Muscle of leg (tissue), 11 donors: ENCODE results near the gene C19orf81. TPM values are rescaled to one million over a fixed set of nuclear protein-coding genes. Genes with fewer than 3 reads are reported as not detected.
A peak's percentile ranks its signal among the peaks of the same experiment; 100 is the strongest.

ENCODE experiments used
- DNase-seq: peaks from one replicate; pipeline ENCODE4 v3.0.0; 2013
- H3K27ac ChIP-seq: one replicate; pipeline ENCODE4 v1.5.1; 2013; ENCODE audit warnings: mild to moderate bottlenecking, low read length, control low read depth
- H3K27me3 ChIP-seq: one replicate; pipeline ENCODE4 v1.6.1; 2013; ENCODE audit warnings: low read length; ENCODE audit not compliant: control insufficient read depth, insufficient read depth
- H3K36me3 ChIP-seq: one replicate; pipeline ENCODE4 v1.6.1; 2013; ENCODE audit warnings: low read length; ENCODE audit not compliant: control insufficient read depth, insufficient read depth
- H3K4me1 ChIP-seq: one replicate; pipeline ENCODE4 v1.6.1; 2013; ENCODE audit warnings: low read length; ENCODE audit not compliant: control insufficient read depth, insufficient read depth
- H3K4me3 ChIP-seq: one replicate; pipeline ENCODE4 v1.5.1; 2013; ENCODE audit warnings: low read length, control low read depth
- H3K9me3 ChIP-seq: replicated peaks from 2 replicates; pipeline ENCODE4 v1.6.1; 2013; ENCODE audit warnings: low read depth, low read length; ENCODE audit not compliant: control insufficient read depth
- WGBS: methylation state at CpG from one replicate; pipeline ENCODE4 v1.1.5; 2013; ENCODE audit warnings: missing lambda C conversion rate; ENCODE audit not compliant: insufficient coverage; 5-methylcytosine and 5-hydroxymethylcytosine counted together
- polyA plus RNA-seq, 8 donors: library from polyadenylated mRNA; unstranded; fragments of 120-200 nt; gene quantifications; one replicate each; pipeline versions ENCODE4 v1.2.1 to v1.2.3, GENCODE V29; 2013; ENCODE audit warnings: inconsistent platforms in 1 of 8, low replicate concordance in 1 of 8; ENCODE audit not compliant: insufficient read length in 8 of 8, insufficient read depth in 1 of 8
- total RNA-seq: library from RNA; stranded (reverse); fragments of 120-200 nt; gene quantifications from one replicate; pipeline ENCODE4 v1.2.4, GENCODE V29; 2013

C19orf81 gene
- total and polyA plus RNA-seq, 9 donors: 0.70 to 4.2 (median 1.3) TPM

DNA sequence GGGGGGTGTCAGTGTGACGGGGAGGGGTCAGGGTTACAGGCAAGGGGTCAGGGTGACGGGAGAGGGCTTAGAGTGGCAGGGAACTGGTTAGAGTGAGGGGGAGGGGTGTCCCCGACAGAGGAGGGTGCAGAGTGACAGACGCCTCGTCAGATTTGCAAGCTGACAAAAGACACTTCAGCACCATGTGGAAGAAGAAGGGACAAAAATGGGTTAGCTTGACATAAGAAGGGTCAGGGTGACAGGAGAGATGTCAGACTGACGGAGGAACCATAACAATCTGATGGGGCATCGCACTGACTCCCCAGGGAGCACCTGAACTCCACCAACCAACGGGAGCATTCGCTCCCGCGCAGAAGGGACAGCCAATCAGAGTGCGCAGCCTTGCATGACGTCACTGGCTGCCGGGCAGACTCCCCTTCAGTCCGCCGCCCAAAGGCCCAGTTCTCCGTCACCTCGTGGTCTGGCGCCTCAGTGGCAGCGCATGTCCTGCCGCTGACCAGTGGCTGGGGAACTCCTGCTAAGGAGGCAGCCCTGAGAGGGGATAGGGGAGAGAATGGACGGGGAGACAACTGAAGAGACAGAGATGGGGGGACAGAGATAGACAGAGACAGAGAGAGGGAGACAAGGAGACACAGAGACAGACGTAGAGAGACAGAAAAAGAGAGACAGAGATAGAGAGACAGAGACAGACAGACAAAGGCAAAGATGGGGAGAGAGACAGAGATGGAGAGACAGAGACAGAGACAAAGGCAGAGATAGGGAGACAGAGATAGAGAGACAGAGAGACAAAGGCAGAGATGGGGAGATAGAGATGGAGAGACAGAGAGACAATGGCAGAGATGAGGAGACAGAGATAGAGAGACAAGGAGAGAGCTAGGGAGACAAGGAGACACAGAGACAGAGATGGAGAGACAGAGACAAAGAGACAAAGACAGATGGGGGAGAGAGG, 30.2 kb downstream of the C19orf81 start:
- peak; percentile 76 for DNase-seq
- 13% methylated on average over 23 of the region's 23 CpGs for WGBS
- H3K4me3 ChIP-seq: no peak overlapping the region
- peaks cover 7% of the 10 kb centered on the region for H3K27me3 ChIP-seq
- no peaks in the 10 kb centered on the region for H3K4me1 ChIP-seq
- no peak overlapping the region for H3K27ac ChIP-seq
- H3K9me3 ChIP-seq: no peaks in the 10 kb centered on the region
- no peaks in the 10 kb centered on the region for H3K36me3 ChIP-seq

DNA sequence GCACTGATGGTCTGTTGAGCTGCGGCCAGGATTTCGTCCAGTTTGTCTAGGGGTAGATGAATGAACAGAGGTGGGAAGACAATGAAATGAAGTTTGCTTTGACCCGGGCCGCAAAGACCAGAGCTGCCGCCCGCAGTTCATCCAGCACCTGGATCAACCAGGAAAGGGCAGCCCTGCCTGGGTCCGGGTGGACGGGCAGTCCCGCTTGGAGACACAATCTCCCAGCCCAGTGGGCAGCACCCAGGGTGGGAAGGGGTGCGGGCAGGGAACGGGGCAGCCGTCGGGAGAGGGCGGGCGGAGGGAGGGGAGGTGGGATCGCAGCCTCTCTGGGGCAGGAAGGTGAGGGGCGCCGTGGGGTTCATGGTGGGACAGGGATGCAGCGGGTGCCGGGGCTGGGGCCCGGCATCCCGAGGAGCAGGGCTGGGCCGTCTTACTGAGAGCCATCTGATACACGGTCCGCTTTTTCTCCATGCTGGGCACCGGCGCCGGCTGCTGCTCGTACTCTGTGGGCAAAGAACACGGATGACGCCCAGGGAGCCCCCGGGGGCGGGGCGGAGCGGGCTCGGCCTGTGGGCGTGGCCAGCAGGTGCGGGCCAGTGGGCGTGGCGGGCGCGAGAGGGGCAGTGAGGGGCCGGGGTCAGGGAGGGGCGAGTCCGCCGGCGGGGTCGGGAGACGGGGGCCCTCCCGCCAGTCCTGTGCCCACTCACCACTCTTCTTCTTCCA, 37.2 kb downstream of the C19orf81 start:
- Histone ChIP-seq H3K4me3 (no peak overlapping the region), H3K36me3 (no peaks in the 10 kb centered on the region), H3K4me1 (no peaks in the 10 kb centered on the region), H3K27me3 (peaks cover 29% of the 10 kb centered on the region), H3K27ac (no peak overlapping the region), H3K9me3 (no peaks in the 10 kb centered on the region)
- 21% methylated on average over 39 of the region's 50 CpGs for WGBS
- no peak for DNase-seq

DNA sequence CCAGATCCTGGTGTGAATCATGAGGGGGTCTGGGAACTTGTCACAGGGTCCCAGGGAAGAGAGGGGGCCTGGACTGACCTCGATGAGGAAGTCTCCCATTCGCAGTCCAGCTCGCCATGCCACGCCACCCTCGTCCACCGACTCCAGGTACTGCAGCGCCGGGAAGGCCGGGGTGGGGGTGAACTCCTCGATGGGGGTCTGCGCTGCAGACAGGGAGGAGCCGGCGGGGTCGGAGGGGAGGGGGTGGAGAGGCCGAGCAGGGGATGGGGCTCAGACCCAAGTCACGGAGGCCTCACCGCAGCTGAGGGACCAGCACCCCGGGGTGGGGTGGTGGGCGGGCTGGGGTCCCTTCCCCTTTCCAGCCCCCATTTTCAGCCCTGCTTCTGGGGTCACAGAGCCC, 39.5 kb downstream of the C19orf81 start:
- Histone ChIP-seq H3K36me3 (no peaks in the 10 kb centered on the region), H3K9me3 (no peaks in the 10 kb centered on the region), H3K27me3 (peaks cover 44% of the 10 kb centered on the region), H3K27ac (no peak overlapping the region), H3K4me3 (no peak overlapping the region), H3K4me1 (no peaks in the 10 kb centered on the region)
- DNase-seq: no peak
- WGBS: 69% methylated on average over 9 of the region's 19 CpGs

DNA sequence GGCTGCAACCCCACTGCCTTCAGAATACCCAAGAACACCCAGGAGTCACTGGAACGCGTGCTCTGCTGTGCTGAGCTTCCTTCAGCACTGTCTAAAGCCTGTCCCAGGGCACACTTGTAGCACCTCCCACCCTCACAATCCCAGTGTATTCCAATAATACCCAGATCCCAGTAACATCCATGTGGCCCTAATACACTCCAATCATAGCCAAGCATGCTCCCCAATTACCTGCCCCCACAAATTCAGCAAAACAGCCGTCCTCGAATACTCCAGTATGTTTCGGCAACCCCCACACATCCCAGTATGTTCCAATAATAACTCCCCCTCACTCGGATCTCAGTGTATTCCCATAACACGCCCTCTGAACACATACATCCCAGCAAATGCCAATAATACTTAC, 41.2 kb downstream of the C19orf81 start:
- H3K9me3 ChIP-seq: no peaks in the 10 kb centered on the region
- DNase-seq: no peak
- 72% methylated on average over 7 of the region's 7 CpGs for WGBS
- no peak overlapping the region for H3K27ac ChIP-seq
- H3K36me3 ChIP-seq: no peaks in the 10 kb centered on the region
- peaks cover under 1% of the 10 kb centered on the region for H3K4me1 ChIP-seq
- H3K4me3 ChIP-seq: no peak overlapping the region
- peaks cover 51% of the 10 kb centered on the region for H3K27me3 ChIP-seq

- Histone ChIP-seq H3K27me3 (peaks cover 38% of the 10 kb centered on the region), H3K9me3 (no peaks in the 10 kb centered on the region), H3K4me1 (peaks cover 3% of the 10 kb centered on the region), H3K27ac (no peak overlapping the region), H3K36me3 (no peaks in the 10 kb centered on the region), H3K4me3 (no peak overlapping the region)
- no peak for DNase-seq
- 6% methylated on average over 17 of the region's 23 CpGs for WGBS
Measured at GRCh38 chr19:50693064-50693975, 44.1 kb downstream of the C19orf81 start.

- Histone ChIP-seq H3K4me1 (peaks cover 3% of the 10 kb centered on the region), H3K27ac (no peak overlapping the region), H3K4me3 (no peak overlapping the region), H3K36me3 (no peaks in the 10 kb centered on the region), H3K9me3 (no peaks in the 10 kb centered on the region), H3K27me3 (peaks cover 38% of the 10 kb centered on the region)
- 0% methylated on average over 28 of the region's 51 CpGs for WGBS
- no peak for DNase-seq
Measured at GRCh38 chr19:50694815-50695145, 45.5 kb downstream of the C19orf81 start.

DNA sequence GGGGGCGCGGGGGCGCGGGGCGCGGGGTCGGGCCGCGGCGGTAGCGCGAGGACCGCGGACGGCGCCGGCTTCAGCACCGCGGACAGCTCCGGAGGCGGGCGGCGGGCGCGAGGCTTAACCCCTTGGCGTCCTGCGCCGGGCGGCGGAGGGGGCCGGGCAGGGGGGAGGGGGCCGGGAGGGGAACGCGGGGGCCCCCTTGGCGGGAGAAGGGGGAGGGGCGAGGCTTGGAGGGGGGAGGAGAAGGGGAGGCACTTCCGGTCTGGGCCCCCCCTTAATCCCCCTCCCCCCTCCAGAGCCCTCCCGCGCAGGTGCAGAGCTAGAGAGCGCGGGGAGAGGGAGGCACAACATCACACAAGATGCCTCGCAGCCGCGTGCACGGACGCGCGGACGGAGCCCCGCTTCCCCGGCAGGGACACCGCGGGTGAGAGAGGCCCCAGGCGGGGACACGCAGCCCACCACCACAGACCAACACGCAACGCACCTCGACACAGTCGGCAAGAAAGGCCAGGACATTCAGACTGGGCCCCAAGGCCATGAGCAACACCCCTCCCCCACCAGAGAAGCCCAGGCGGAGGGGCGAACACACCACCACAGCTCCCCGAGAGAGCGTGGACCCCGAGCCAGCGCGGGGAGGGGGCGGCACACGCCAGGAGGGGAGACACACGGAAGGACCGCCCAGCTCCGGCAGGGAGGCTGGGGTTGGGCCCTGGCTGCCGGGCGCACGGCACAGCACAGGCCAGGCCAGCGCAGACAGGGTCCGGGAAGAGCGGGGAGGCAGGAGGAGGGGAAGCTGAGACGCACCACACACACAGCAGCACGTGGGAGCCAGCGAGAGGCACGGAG, 46.2 kb downstream of the C19orf81 start:
- Histone ChIP-seq H3K27ac (no peak overlapping the region), H3K36me3 (no peaks in the 10 kb centered on the region), H3K4me3 (no peak overlapping the region), H3K27me3 (peaks cover 38% of the 10 kb centered on the region), H3K9me3 (no peaks in the 10 kb centered on the region), H3K4me1 (peaks cover 3% of the 10 kb centered on the region)
- WGBS: under 1% methylated on average over 31 of the region's 81 CpGs
- peak; percentile 44 for DNase-seq

- 38% methylated on average over 13 of the region's 15 CpGs for WGBS
- DNase-seq: no peak
- Histone ChIP-seq H3K4me1 (peaks cover 3% of the 10 kb centered on the region), H3K27ac (no peak overlapping the region), H3K36me3 (no peaks in the 10 kb centered on the region), H3K9me3 (no peaks in the 10 kb centered on the region), H3K4me3 (no peak overlapping the region), H3K27me3 (peaks cover 36% of the 10 kb centered on the region)
Measured at GRCh38 chr19:50696094-50696483, 46.8 kb downstream of the C19orf81 start.

DNA sequence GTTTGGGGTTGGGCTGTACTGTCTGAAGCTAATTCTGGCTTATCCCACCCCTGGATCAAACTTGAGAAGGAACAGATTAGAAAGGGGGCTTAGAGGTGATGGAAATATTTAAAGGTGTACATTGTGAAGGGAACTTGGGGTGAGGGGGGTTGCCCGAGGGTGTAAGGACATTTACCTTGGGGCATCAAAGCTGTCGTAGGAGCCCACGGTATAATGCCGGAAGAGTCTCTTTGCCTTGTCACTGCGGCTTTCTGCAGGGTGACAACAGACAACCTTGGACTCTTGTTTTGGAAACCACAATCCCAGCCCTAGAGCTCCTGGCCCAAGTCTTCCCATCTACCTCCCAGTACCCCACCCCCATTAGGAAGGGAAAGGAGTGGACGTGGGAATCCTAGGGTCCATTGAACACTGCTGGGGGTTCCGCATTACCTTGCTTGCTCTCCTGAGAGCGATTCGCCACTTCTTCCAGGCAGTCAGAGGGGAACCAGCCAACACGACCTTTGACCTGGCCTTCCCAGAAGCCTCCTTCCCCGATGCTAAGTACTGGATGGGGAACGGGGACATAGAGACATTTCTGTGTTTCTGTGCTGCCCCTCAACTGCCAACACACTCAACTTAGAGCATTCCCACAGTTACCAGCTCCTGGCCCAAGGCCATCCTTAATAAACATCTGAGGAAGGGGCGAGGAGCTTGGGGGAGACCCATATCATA, 48.3 kb downstream of the C19orf81 start:
- no peak overlapping the region for H3K27ac ChIP-seq
- no peaks in the 10 kb centered on the region for H3K36me3 ChIP-seq
- peaks cover 31% of the 10 kb centered on the region for H3K27me3 ChIP-seq
- H3K4me3 ChIP-seq: no peak overlapping the region
- DNase-seq: no peak
- WGBS: 63% methylated on average over 4 of the region's 13 CpGs
- peaks cover 3% of the 10 kb centered on the region for H3K4me1 ChIP-seq
- H3K9me3 ChIP-seq: no peaks in the 10 kb centered on the region
